HTR-8/SVneo (cell line): ENCODE measurements around the gene DNAJC4.

ENCODE experiments used
- DNase-seq: peaks from one replicate; pipeline ENCODE4 v3.0.0; 2011; ENCODE audit warnings: low spot score, mixed read lengths; ENCODE audit not compliant: insufficient read length
- FAIRE-seq: peaks from 2 replicates; lab custom pipeline; 2011; peaks lifted over from hg19 to GRCh38; lab: Jason Lieb, UNC

DNAJC4 gene

DNA sequence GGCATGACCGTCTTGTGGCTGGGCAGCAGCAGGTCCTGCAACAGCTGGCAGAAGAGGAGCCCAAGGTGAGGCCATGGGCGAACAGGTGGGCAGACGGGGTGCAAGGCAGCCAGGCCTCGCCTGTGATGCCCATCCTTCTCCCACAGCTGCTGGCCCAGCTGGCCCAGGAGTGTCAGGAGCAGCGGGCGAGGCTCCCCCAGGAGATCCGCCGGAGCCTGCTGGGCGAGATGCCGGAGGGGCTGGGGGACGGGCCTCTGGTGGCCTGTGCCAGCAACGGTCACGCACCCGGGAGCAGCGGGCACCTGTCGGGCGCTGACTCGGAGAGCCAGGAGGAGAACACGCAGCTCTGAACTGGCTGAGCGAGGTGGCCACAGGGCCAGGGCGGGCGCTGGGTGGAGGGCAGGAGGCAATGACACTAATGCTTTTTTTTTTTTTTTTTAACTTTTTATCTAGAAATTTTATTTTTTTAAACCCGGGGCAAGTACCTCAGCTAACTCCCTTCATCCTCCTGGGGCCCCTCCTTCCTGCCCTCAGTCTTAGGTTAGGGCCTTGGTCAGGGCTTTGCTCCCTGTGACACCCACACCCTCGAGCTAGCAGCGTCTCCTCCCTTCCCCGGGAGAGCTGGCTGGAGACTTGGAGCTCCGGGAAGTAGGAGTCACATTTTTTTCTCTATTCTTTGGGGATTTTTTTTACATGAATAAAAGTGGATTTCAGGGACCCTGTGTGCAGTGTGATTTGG, 37.0 kb downstream of the DNAJC4 start:
- FAIRE-seq (no peak), DNase-seq (no peak)

DNA sequence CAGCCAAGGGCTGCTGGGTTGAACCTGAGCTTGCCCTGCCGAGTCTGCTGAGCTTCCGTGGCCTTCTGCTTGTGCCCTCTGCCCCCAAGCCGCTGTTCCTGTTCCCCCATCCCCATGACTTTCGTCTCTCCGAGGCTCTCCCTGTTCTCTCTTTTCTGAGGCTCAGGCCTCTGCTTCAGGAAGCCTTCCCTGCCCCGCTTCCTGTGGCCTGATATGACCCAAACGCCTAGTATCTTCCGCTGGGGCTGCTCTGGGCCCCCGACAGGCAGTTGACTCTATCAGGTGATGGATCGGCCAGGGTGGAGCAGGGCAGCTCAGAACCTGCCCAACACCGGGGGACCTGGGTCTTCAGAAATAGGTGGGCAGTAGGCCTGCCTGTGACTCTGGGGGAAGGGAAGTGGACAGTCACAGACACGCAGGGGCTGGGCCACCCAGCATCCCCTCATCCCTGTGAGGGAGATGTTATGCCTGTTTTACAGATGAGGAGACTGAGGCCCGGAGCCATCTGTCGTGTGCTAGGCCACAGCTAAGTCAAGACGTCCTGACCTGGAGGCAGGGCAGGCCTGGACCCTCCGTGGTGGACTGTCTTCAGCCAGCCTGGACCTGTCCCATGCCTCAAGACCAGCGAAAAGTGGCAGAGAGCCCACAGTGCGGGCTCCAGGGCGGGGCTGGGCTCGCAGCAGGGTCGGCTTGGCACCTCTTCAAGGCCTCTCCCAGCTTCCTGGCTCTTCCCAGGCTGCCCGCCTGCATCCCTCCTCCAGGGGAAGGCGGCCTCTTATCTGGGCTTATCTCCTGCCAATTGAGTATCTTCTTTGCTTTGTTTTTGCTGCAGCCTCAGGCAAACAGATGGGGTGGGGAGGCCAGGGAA, 37.9 kb downstream of the DNAJC4 start:
- FAIRE-seq, result no peak
- DNase-seq, result peak; percentile 7

- no peak for FAIRE-seq
- peak; percentile 18 for DNase-seq
These were observed 38.7 kb downstream of the DNAJC4 start for GRCh38 chr11:64268893-64269539.

GRCh38 chr11:64269540-64270220, 39.3 kb downstream of the DNAJC4 start:
- DNase-seq, result peak; percentile 92
- FAIRE-seq, result no peak

DNA sequence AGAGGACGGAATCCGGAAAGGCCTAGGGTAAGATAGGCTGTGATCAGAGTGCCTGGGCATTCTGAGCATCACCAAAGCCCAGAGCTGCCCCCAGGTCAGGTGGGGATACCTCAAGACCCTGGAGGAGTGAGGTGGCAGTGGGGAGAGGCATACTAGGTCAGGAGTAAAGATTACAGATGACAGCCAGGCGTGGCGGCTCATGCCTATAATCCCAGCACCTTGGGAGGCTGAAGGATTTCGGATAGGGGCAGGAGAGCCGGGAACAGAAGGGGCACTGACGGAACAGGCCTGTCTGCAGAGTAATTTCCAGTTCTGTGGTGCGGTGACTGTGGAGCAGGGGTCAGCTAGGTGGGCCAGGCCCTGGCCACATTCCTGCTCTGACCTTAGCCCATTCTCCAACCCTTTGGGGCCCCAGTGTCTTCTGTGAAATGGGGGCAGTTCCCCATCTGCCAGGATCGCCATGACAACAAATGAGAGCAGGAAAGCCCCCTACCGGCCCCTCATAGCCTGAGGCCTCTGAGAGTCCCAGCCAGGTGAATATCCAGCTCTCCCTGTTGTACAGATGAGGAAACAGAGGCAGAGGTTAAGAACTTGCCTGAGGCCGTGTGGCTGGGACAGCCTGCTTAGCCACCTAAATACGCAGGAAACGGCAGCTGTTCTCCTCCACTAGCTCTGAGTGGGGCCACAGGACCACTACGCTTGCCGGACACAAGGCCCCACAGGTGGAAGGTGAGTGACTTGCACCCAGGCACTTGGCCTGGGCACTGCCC, 44.9 kb downstream of the DNAJC4 start:
- FAIRE-seq, result no peak
- DNase-seq, result no peak

DNA sequence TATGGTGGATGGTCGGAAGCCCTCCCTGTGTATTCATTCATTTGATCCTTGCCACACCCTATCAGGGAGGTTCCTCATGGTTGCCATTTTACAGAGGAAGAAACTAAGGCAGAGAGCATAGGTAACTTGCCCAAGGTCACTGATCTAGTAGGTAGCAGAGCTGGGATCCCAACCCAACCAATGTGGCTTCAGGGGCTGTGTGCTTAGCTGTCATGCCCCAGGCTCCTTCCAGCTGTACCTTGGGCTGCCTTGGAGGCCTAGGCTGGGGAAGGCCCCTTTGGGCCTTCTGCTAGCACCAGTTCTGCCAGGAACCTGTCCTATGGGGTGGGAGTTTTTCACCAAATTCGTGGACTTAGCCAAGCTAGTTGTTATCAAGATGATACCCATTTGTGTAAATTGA, 45.5 kb downstream of the DNAJC4 start:
- DNase-seq, result no peak
- no peak for FAIRE-seq

GRCh38 chr11:64276653-64277431, 46.5 kb downstream of the DNAJC4 start:
- FAIRE-seq, result no peak
- DNase-seq, result peak; percentile 23

GRCh38 chr11:64278576-64279190, 48.3 kb downstream of the DNAJC4 start:
- no peak for DNase-seq
- FAIRE-seq, result no peak

DNA sequence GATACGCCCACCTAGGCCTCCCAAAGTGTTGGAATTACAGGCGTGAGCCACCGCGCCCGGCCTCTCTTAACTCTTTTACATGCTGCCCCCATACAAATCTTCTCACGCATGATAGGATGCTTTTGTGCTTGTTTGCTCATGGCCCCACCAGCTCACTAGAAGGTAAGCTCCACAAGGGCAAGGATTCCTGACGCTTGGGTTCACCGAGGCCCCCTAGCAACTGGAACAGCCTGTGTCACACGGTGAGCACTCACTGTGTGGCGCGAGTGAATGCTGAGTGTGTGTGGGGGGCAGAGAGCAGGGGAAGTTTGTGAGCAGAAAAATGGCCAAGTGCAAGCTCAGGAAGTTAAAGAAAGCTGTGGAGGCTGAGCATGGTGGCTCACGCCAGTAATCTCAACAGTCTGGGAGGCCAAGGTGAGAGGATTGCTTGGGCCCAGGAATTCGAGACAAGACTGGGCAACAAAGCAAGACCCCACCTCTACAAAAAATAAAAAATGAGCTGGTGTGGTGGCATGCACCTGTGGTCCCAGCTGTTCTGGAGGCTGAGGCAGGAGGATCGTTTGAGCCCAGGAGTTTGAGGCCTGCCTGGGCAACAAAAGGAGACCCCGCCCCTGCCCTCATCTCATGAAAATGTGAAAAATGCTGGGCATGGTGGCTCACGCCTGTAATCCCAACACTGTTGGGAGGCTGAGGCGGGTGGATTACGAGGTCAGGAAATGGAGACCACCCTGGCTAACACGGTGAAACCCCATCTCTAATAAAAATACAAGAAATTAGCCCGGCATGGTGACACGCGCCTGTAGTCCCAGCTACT, 51.8 kb downstream of the DNAJC4 start:
- DNase-seq (no peak), FAIRE-seq (no peak)

DNA sequence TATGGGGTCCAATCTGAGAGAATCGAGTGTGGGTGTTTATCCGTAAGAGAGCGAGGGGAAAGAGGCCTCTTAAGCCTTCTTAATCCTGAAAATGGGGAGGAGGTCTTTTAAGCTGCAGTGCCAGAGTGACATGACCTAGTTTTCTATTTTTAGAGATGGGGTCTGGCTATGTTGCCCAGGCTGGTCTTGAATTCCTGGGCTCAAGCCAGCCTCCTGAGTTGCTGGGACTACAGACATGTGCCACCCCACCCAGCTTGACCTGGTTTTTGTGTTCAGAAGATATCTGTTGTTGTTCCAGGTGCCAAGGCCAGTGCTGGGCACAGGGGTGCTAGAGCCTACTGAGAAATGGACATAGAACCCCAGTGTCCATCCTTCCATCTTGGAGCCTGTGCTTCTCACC, 52.7 kb downstream of the DNAJC4 start:
- DNase-seq, result no peak
- FAIRE-seq, result no peak
